ENCODE results near the gene PSD2. TPM values are rescaled to one million over a fixed set of nuclear protein-coding genes. Genes with fewer than 3 reads are reported as not detected.

The PSD2 gene
- 0.02 to 0.03 TPM (median 0.03 TPM) in 4 of 5 replicates, not detected in the other for total RNA-seq (2022; extraction: Qiagen RNA extraction)

DNA sequence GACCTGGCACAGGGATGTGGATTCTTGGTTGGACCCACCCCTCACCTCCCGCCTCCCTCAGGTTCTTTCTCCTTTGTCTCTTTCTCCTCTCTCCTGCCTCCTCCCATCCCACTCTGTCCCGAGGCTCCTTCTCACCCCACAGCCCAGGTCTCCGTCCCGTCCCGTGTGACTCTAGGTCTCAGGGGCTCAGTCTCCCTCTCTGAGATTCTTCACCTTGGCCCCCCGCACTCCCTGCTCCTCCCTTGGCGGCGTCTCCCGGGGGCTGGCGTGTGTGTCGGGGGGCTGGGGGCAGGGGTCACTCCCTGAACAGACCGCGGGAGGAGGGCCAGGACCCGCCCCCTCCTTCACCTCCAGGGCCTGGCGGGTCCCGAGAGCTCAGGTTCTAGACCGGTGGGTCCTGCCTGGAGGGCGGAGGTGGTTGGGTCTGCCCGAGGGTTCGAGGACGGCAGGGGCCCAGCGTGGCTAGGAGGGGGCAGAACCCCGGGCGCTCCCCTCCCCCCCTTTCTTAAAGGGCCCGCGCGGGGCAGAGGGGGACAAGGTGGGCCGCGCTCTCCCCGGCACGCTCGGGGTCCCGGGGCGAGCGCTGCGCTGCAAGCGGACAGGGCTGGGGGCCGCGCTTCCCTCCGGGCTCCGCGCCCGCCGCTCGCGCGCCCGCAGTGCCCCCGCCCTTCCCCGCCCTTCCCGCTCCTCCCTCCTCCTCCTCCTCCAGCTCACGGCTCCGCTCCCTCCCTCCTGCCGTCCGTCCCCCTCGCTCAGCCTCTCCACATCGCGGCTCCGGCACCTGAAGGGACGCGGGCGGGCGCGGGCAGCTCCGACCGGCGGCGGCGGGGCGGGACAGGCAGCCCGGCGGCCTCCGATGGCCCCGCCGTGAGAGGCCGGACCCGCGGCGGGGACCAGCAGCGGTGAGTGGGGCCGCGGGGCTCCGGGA lies at the start of gene PSD2:
TSS of gene PSD2 (plus strand) at position 735 of the 928 bp plus-strand sequence. CDS start 13,633 bp downstream, outside the sequence.

Other genes starting within 250 kb of the PSD2 start
- 118 to 171 TPM (median 165 TPM) in 5 replicates for gene UBE2D2, start 234.5 kb upstream of the PSD2 start, total RNA-seq (2022; extraction: Qiagen RNA extraction)
- 18.5 to 26.9 TPM (median 22.9 TPM) in 5 replicates for gene CXXC5, start 147.5 kb upstream of the PSD2 start, total RNA-seq (2022; extraction: Qiagen RNA extraction)
- 1.7 to 2.4 TPM (median 2.1 TPM) in 5 replicates for gene NRG2, start 247.5 kb downstream of the PSD2 start, total RNA-seq (2022; extraction: Qiagen RNA extraction)